Measurements from ENCODE around the gene NTM.

GRCh38 chr11:131909426-131910177 is 539.2 kb downstream of the NTM start:
- TF ChIP-seq, protein P1, sequence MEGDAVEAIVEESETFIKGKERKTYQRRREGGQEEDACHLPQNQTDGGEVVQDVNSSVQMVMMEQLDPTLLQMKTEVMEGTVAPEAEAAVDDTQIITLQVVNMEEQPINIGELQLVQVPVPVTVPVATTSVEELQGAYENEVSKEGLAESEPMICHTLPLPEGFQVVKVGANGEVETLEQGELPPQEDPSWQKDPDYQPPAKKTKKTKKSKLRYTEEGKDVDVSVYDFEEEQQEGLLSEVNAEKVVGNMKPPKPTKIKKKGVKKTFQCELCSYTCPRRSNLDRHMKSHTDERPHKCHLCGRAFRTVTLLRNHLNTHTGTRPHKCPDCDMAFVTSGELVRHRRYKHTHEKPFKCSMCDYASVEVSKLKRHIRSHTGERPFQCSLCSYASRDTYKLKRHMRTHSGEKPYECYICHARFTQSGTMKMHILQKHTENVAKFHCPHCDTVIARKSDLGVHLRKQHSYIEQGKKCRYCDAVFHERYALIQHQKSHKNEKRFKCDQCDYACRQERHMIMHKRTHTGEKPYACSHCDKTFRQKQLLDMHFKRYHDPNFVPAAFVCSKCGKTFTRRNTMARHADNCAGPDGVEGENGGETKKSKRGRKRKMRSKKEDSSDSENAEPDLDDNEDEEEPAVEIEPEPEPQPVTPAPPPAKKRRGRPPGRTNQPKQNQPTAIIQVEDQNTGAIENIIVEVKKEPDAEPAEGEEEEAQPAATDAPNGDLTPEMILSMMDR (IDR thresholded peaks at IDR 0.05; ENCODE audit: low read depth, low read length) = no peak
- TF ChIP-seq EZH2phosphoT487 (IDR thresholded peaks at IDR 0.05; ENCODE audit: low read depth) = no peak

Measured in OCI-LY3 (cell line).